H1 (cell line): ENCODE measurements around the gene LLGL2. TPM values are rescaled to one million over a fixed set of nuclear protein-coding genes. Genes with fewer than 3 reads are reported as not detected.

ENCODE experiments used
- ASH2L ChIP-seq: fragments of 200-600, 300-600 bp; sonication (generic); IDR thresholded peaks from one replicate; pipeline ENCODE4 v1.7.1; 2017; ENCODE audit warnings: low read length
- CHD1 ChIP-seq: IDR thresholded peaks from 2 replicates; pipeline ENCODE4 v1.6.1; 2012; ENCODE audit warnings: low read depth, low read length, improper control_type of control experiment
- HDAC2 ChIP-seq, 2 experiments: fragments of 300-600 bp in 1 of 2; sonication (generic) in 1 of 2; IDR thresholded peaks; 2 replicates each; pipeline ENCODE4 v1.6.1; 2011 to 2012; ENCODE audit warnings: low read depth in 2 of 2, low read length in 2 of 2, mild to moderate bottlenecking in 2 of 2, moderate library complexity in 2 of 2, borderline replicate concordance in 1 of 2, inconsistent platforms in 1 of 2
- HDAC6 ChIP-seq: IDR thresholded peaks from one replicate; pipeline ENCODE4 v1.7.1; 2012; ENCODE audit warnings: low read depth, mild to moderate bottlenecking, inconsistent platforms, low read length, moderate library complexity
- JUN ChIP-seq: IDR thresholded peaks from 2 replicates; pipeline ENCODE4 v1.6.1; 2011; ENCODE audit warnings: low read depth, mild to moderate bottlenecking, improper control_type of control experiment, low read length
- POLR2AphosphoS5 ChIP-seq: IDR thresholded peaks from 2 replicates; pipeline ENCODE4 v1.6.1; 2011; ENCODE audit warnings: low read depth, low read length
- polyA plus RNA-seq, 7 experiments: library from polyadenylated mRNA; depleted of rRNA in 3 of 7; stranded (reverse) in 5 of 7; unstranded in 2 of 7; fragments of >200 nt in 5 of 7; fragments of 200-250 nt in 2 of 7; gene quantifications; 1 replicate in 5 of 7; 2 replicates in 1 of 7; 4 replicates in 1 of 7; pipeline versions ENCODE4 v1.2.1 to v1.2.3, GENCODE V29; 2011 to 2013; ENCODE audit warnings: missing spikeins in 2 of 7, mixed read lengths in 2 of 7
- total RNA-seq: library from RNA; stranded (reverse); fragmentation: NEBNext Ultra II Directional; extraction: Animal tissue kit (Norgen Biotek cat#: 25700); gene quantifications from 2 replicates; pipeline ENCODE4 v1.2.1, GENCODE V29; 2021

The LLGL2 gene
- total and polyA plus RNA-seq, 2 of the 8 experiments (the other 6 are each of a cell fraction or from before 2014, with no cell fraction given), result 64.5 to 77.1 TPM

GRCh38 chr17:75492555-75493168 lies 32.8 kb upstream of the LLGL2 start (continued):
- TF ChIP-seq HDAC2 (IDR thresholded peaks at IDR 0.05; ENCODE audit: borderline replicate concordance in 1 of 2, low read depth in 2 of 2, low read length in 2 of 2) (no peak), JUN (no peak), ASH2L (no peak), HDAC6 (no peak), POLR2AphosphoS5 (no peak), CHD1 (no peak)
- TF ChIP-seq, all 59 proteins: peak for 0
